Measurements from ENCODE around the gene AMIGO2.
A peak's percentile ranks its signal among the peaks of the same experiment; 100 is the strongest.
"Not testable (repeated sequence)": the region's sequence is repeated elsewhere in the genome, so short reads cannot be mapped to it uniquely, and the experiment has no call there.

The AMIGO2 gene, protein sequence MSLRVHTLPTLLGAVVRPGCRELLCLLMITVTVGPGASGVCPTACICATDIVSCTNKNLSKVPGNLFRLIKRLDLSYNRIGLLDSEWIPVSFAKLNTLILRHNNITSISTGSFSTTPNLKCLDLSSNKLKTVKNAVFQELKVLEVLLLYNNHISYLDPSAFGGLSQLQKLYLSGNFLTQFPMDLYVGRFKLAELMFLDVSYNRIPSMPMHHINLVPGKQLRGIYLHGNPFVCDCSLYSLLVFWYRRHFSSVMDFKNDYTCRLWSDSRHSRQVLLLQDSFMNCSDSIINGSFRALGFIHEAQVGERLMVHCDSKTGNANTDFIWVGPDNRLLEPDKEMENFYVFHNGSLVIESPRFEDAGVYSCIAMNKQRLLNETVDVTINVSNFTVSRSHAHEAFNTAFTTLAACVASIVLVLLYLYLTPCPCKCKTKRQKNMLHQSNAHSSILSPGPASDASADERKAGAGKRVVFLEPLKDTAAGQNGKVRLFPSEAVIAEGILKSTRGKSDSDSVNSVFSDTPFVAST

DNA sequence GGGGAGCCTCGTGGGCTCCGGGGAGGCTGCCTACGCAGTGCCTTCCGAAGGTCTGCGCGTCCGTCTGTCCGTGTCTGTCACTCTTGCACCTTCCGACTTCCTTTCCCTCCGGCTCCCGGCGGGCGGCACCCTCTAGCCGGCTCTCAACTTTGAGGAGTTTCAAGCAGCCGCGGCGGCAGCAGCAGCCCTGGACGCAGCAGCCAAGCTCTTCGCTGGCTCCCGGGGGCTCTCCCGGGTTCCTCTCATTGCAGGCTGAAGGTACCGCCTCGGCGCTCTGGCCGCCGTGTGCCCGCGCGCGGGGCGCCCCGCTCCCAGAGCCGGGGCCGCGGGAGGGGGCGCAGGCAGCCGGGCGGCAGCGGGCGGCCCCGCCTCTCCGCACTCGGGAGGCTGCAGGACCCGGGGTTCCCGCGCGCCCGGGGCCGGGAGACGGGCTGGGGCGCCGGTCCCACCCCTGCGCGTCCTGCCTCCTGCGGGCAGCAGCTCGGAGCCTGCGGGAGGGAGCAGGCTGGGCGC lies at the start of gene AMIGO2, which contains the start of gene PCED1B:
TSS of gene AMIGO2 (minus strand) at position 492 of the 513 bp plus-strand sequence. CDS start 957 bp downstream, outside the sequence.
TSS of gene PCED1B (plus strand) at position 154 of the 513 bp plus-strand sequence. CDS start 155,443 bp downstream, outside the sequence.
- DNase-seq (ENCODE audit: low read depth in 2 of 2): peak; percentile 37 to 53

DNA sequence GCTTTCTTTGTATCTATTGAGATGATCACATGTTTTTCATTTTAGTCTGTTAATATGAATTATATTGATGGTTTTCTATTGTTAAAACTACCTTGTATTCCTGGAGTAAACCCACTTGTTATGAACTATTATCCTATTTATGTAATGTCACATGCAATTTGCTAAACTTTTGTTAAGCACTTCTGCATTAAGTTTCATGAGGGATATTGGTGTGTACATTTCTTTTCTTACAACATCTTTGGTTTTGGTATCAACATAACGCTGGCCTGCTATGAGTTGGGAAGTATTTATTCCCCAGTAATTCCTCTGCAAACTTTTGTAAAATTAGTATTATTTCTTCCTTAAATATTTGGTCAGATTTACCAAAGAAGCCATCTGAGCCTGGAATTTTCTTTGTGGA lies 46.5 kb upstream of the AMIGO2 start:
- DNase-seq (ENCODE audit: low read depth in 2 of 2): no peak

DNA sequence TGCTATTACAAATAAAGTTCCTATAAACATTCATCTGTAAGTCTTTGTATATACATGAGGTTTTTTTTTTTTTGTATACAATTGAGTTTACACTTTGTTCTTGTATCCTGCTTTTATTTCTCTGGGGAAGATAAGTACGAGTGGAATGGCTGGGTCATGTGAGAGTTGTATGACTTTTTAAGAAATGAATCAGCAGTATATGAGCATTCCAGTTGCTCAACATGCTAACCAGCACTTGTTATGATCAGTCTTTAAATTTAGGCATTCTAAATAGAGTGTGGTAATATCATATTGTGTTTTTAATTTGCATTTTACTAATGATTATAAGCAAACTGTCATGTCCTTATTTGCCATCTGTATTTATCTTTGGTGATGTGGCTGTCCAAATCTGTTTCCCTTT lies 44.7 kb upstream of the AMIGO2 start:
- no peak for DNase-seq (ENCODE audit: low read depth in 2 of 2)

DNA sequence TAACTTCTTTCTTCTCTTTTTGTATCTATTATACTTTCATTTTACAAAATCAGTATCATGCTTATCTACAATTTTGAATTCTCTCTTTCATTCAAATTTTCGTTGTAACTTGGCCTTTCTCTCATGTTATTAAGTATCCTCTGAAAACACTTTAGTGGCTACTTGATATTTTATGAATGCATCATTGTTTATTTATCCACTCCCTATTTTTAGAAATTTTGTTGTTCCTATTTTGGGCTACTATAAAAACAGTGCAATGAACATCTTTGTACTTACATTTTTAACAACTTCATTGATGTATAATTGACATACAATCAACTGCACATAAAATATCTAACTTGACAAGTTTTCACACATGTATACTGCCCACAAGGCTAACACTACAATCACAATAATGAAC lies 44.0 kb upstream of the AMIGO2 start:
- no peak for DNase-seq (ENCODE audit: low read depth in 2 of 2)

DNA sequence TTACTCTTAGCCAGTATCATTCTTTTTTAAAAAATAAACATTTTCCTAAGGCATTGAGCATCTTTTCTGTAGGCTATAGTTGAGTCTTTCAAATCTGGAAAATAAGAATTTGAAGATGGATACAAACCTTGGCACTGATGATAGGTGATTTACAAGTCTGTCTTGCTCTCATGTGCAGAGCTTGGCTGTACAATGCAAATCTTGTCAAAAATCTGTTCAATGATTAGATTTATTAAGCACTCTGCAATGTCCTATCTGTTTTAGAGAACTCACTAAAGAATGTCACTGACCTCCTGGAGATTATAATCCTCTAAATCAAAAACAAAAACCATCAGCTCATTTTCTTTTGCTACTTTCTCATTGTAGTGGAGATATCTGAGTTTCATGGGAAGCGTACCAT lies 42.8 kb upstream of the AMIGO2 start:
- no peak for DNase-seq (ENCODE audit: low read depth in 2 of 2)

DNA sequence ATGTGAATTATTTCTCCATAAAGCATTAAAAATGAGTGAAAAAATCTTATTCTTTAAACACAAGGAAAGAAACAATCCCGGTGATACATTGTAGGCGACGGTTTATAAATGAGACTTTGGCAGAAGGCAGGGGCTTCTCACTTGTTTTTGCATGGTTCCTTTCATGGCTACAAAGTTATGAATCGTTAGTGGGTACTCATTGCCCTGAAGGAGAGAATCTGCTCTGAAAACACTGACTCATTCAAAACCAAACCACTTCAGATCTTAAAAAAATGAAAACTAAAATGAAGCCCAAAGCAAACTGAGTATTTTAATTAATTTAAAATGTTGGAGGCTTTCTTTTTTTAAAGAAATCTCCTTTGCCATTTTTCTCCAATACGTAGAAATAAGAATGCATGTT lies 41.4 kb upstream of the AMIGO2 start:
- no peak for DNase-seq (ENCODE audit: low read depth in 2 of 2)

DNA sequence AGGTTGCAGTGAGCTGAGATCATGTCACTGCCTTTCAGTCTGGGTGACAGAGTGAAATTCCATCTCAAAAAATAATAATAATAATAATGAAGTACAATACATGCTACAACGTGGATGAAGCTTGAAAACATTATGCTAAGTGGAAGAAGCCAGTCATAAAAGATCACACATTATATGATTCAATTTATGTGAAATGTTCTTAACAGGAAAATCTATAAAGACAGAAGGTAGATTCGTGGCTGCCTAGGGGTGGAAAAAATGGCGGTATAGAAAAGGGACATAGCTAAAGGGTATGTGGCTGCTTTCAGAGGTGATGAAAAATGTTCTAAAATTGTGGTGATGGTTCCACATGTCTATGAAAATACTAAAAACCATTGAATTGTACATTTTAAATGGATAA lies 41.0 kb upstream of the AMIGO2 start:
- DNase-seq (ENCODE audit: low read depth in 2 of 2): no peak

DNA sequence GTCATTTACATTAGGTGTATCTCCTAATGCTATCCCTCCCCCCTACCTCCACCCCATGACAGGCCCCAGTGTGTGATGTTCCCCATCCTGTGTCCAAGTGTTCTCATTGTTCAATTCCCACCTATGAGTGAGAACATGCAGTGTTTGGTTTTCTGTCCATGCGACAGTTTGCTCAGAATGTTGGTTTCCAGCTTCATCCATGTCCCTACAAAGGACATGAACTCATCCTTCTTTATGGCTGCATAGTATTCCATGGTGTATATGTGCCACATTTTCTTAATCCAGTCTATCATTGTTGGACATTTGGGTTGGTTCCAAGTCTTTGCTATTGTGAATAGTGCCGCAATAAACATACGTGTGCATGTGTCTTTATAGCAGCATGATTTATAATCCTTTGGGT lies 37.5 kb upstream of the AMIGO2 start:
- DNase-seq (ENCODE audit: low read depth in 2 of 2): not testable (repeated sequence)

DNA sequence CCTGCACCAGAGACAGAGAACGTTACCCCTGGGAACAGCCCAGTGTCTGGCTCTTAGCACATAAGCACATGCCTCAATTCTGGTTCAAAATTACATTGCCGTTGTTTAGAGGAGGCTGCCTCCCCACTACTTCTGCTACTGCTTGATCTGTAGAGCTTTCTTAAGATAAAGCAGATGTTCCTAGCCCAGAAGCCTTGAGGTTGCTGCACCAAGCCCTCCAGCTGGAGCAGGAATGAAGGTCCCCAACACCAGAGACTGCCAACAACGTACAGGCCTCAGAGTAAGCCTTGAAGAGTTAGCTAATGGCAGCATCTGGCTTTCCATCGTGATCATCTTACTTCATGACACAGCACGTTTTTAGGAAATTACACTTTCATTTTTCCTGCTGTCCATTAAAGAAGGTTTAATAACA lies 34.7 kb upstream of the AMIGO2 start:
- no peak for DNase-seq (ENCODE audit: low read depth in 2 of 2)

DNA sequence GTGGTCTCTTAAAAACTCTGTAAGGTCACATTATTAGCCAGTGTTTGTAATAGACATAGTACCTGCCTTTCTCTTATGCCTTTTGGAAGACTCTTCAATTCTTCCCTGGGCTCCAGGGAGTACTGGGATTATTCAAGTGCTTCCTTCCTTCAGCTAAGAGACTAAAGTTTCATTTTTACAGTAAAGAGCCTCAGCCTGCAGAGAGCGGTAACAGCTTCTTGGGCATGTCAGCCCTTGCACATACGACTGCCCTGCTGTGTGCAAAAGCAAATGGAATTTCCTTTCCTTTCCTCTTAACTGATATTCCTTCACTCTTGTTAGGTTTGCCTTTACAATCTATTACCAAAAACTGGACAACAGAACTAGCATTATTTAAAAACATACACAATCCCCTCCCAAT lies 32.9 kb upstream of the AMIGO2 start:
- DNase-seq (ENCODE audit: low read depth in 2 of 2): no peak

DNA sequence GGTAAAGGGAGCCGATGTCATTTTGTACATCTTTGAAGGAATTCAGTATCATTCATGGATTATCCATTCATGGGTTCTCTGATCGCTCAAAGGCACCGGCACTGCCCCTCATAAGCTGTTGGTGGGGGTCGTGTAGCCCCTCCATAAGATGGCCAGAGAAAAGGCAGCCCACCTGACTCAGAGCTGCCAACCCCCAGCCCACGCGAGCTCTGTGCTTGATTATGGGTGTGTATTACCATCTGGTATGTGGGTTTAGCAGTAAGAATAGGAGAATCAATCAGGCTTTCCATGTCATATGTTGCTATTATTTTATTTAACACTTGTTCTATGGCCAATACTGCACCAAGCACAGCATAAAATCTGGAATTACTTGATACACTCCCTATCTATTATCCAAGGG lies 32.1 kb upstream of the AMIGO2 start:
- no peak for DNase-seq (ENCODE audit: low read depth in 2 of 2)

DNA sequence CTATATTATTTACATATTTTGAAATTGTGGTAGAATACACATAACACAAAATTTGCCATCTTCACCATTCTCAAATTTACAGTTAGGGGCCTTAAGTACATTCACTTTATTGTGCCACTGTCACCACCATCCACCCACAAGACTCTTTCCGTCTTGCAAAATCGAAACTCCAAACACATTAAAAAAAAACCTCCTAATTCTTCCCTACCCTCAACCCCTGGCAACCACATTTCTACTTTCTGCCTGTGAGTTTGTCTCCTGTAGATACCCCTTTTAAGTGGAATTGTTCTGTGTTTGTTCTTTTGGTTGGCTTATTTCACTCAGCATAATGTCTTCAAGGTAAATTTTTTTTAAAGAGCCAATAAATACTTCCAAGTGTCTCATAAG lies 31.6 kb upstream of the AMIGO2 start:
- DNase-seq (ENCODE audit: low read depth in 2 of 2): no peak

DNA sequence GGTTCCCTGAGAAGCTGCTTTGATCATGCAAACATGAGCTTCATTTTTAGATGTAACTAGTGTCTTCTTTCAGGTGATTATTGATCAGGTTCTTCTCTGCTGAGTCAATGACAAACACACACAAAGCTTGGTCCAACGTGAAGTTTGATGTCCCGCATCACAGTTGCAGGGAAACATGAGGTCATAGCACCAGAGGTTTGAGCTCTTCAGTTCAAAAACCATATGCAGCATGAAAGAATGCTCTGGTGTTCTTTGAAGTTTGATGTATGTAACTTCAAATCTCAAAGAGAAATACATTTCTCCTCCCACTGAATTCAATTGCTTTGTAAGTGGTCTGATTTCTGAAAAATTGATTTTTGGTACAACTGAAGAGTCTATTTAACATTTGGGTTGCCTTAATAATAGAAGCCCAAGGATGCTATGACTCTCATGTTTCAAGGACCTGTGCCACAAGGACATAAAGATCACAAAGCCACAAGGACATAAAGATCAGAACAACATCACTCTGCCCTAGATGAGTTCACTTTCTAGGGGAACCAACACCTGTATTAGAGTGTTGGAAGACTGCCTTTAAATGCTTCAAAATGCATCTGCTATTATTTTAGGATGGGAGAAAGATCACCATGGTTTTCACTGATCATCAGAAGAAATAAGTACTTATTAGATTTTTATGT lies 31.1 kb upstream of the AMIGO2 start:
- DNase-seq (ENCODE audit: low read depth in 2 of 2): no peak

DNA sequence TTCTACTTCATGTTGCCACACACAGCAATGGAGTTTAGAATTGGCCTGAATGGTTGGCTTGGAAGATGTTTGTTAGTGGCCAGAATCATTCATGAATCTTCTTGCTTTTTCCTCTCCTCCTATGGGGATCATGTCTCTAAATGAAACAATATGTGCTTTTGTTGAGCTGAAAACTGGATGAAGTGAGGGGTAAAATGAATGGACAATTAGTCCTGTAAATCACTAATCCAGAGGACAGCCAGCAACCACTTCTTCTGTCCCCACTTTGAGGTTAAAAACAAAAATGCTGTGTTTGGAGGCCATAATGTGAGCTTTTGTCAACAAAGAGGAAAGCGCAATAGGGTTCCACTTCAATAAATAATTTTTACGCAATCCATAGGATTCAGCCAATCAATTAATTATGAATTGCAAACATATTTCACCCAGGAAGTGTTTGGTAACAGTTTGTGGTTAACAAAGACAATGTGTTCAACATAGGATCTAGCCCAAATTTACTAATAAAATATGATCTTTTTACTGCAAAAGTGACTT lies 30.3 kb upstream of the AMIGO2 start:
- no peak for DNase-seq (ENCODE audit: low read depth in 2 of 2)

DNA sequence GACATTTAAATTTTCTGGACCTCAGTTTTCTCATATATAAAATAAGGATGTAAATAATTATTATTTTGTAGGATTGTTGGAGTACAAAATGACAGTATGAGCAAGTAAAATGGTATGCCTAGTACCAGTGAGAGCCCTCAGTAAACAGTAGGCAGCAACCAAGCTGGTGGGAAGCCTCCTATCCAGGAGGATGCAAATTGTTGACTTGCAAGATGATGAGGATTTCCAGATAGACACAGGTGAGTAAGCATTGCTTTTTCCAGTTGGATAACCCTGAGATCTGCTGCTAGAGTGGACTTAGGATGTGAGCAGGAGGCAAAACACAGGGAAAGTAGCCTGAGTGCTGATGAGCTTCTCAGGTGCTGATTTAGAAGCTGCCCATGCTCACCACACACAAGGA lies 28.2 kb upstream of the AMIGO2 start:
- DNase-seq (ENCODE audit: low read depth in 2 of 2): no peak

DNA sequence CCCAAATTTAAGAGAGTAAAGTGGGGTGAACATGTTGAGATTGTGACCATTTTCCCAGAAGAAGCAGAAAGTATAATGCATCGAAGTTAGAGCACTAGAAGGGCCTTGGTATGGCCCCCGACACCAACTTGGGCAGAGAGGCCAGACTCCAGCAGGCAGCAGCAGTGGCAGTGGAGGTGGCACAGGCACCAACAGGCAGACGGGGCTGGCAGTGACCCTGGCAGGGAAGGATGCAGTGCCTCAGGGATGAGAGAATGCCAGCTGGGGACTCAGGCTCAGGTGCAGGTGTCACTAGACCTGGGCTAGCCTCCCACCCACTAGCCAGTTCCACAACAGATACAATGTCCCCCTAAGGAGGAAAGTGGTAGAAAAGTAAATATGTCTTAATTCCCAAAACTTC lies 27.7 kb upstream of the AMIGO2 start:
- no peak for DNase-seq (ENCODE audit: low read depth in 2 of 2)

DNA sequence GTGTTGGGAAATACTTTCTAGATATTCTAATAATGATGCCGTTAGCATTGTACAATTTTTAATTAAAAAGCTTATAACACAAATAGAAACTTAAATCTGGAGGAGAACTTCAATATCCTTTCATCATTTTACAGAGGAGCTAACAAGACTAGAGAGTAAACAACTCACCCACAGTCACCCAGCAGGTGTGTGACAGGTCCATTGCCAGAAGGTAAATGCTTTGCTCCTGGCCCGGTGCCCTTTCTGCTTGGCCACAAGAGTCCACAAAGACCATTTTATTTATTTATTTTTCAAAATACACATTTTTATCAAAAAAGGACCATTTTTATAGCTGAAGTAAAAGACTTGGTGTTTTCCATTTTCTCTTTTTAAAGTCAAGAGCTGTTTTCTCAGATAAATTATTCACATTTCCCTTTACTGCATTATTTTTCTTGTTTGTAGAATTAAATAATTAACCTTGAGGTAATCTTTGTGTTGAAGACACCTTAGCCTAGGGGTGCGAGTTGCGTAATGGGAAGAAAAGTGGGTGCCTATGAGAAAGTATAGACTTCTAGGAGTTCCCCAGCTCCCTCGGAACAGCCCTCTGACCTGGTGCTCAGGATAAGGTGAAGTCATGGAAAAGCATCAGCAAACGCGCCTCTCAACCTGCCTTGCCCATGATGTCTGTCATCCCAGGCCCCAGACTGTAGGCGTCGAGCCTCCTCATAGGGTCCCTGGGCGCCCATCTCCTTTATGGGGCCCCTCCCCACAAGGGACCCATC lies 26.3 kb upstream of the AMIGO2 start:
- DNase-seq (ENCODE audit: low read depth in 2 of 2): no peak

DNA sequence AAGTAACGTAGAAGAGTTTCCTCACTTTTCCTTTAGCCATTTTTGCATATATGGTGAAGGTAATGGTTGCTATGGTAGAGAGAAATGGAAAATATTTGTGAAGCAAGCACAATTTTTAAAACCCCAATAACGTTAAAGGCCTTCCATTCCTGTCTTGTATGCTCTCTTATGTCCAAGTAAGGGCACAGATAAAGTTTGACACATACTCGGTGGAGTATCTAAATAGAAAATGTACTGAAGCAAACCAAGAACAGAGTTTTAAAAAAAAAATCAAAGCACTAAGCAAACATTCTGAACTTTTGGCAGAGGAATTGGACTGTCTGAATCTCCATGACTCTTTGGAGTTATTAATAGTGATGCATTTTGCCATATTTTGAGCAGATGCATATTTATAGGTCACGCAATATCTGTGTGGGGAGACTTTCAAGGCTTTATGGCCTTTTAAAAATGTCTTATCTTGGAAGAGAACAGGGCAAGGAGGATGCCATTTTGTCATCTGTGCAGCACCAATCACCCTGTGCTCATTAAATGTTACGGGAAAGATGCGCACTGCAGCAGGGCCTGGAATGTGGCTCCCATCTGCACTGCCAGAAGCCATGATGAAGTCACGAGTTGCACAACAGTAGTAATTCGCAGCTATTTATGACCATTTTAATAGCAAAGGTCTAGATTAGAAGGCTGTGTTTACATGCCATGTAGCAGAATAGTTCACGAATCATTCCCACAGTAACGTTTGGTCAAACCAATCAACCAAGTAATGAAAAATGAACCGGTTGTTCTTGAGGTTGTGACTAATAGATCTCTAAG lies 23.3 kb upstream of the AMIGO2 start:
- no peak for DNase-seq (ENCODE audit: low read depth in 2 of 2)

DNA sequence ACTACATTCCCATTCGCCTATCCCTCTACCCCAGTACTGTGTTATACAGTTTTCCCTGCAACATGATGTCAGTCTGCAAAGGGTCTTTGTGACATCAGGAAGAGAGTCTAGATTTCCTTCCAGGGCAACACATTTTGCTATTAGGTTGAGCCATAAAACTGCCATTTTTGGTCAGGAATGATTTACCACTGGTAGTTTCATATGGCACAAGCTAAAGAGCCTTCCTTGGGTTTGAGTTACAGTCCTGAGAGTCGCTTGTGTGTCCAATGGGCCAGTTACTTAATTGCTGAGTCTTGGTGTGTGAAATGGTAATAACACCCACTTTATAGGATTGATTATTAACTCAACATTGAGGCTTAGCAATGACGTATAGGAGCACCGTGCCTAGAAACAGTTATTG lies 22.6 kb upstream of the AMIGO2 start:
- no peak for DNase-seq (ENCODE audit: low read depth in 2 of 2)

DNA sequence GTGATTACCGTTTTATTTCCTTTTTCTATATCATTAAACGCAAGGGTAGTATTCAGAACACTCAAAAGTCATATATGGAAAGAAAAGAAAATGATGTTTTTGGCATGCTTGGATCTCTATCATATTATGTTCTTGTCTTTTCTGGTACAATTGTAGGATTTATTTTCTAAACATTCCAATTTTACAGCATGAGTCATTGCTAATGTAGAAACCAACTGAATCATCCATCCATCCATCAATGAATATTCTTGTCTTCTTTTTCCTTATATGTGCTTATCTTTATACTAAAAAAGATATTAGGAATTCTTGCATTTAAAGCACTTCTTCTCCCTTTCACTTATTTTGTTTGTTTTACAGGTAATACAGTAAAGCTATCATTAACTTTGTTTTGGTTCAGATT lies 20.4 kb upstream of the AMIGO2 start:
- DNase-seq (ENCODE audit: low read depth in 2 of 2): no peak

DNA sequence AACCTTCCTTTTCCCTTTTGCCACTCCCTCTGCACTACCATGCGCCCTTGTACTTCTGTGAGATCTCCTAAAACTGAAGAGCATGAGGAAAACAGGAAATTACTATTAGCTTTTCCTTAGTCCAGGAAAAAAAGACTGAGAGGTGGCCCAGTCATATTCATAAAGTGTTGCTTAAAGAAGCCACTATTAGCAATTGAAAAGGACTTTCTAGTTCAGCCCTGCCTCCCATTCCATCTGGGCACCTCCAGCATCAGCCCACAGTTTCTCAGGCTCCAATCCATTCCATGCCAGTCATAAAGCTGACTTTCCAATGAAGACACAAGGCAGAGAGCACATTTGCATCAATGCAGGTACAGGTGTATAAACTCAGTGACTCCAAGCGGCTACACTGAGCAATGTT lies 19.9 kb upstream of the AMIGO2 start:
- DNase-seq (ENCODE audit: low read depth in 2 of 2): no peak
